Glutamatergic neuron (in vitro differentiated cells): ENCODE data around the gene RBM39. TPM values are rescaled to one million over a fixed set of nuclear protein-coding genes. Genes with fewer than 3 reads are reported as not detected.
"Not testable (repeated sequence)": the region's sequence is repeated elsewhere in the genome, so short reads cannot be mapped to it uniquely, and the experiment has no call there.

ENCODE experiments used
- DNase-seq: peaks from one replicate; pipeline ENCODE4 v3.0.0; 2022
- H3K27ac Mint-ChIP-seq: one replicate; pipeline ENCODE4 v1.8.0; 2020; ENCODE audit warnings: mild to moderate bottlenecking, mixed read lengths, inconsistent platforms; ENCODE audit not compliant: unreplicated experiment
- H3K27me3 Mint-ChIP-seq: one replicate; pipeline ENCODE4 v1.8.0; 2020; ENCODE audit warnings: mild to moderate bottlenecking, moderate library complexity, mixed read lengths, inconsistent platforms; ENCODE audit not compliant: unreplicated experiment
- H3K36me3 Mint-ChIP-seq: one replicate; pipeline ENCODE4 v1.8.0; 2020; ENCODE audit warnings: mild to moderate bottlenecking, mixed read lengths, inconsistent platforms; ENCODE audit not compliant: unreplicated experiment
- H3K4me1 Mint-ChIP-seq: one replicate; pipeline ENCODE4 v1.8.0; 2020; ENCODE audit warnings: mild to moderate bottlenecking, low read depth, mixed read lengths, inconsistent platforms; ENCODE audit not compliant: unreplicated experiment
- H3K4me3 Mint-ChIP-seq: one replicate; pipeline ENCODE4 v1.8.0; 2020; ENCODE audit warnings: mild to moderate bottlenecking, mixed read lengths, inconsistent platforms; ENCODE audit not compliant: unreplicated experiment
- H3K9me3 Mint-ChIP-seq: one replicate; pipeline ENCODE4 v1.8.0; 2020; ENCODE audit warnings: mild to moderate bottlenecking, moderate library complexity, mixed read lengths, inconsistent platforms; ENCODE audit not compliant: unreplicated experiment
- CTCF ChIP-seq: fragments of 200-600 bp; sonication (generic); IDR thresholded peaks from one replicate; pipeline ENCODE4 v1.5.0; 2021; ENCODE audit not compliant: partially characterized antibody, unreplicated experiment
- total RNA-seq: library from RNA; stranded (reverse); fragmentation: NEBNext Ultra II Directional; extraction: Animal tissue kit (Norgen Biotek cat#: 25700); gene quantifications from one replicate; pipeline ENCODE4 v1.2.1, GENCODE V29; 2021; ENCODE audit not compliant: unreplicated experiment

RBM39 gene
- total RNA-seq, 1 donor from 2014 or later = 358 TPM

DNA sequence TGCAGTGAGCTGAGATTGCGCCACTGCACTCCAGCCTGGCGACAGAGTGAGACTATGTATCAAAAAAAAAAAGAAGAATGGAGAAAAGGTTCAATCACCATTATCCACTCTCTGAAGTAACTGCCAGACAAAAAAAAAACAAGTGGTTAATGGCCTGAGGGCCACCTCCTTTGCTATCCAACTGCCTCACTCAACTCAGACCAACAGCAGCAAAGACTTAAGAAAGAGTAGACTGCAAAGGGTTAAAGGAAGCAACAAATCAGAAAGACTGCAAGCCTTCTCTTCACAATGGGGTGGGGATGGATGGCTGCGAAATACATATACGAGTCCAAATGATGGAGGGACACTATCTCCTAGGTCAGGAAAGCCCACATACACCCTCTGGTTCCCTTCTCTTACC lies 46.1 kb downstream of the RBM39 start:
- TF ChIP-seq CTCF = no peak
- H3K4me3 Mint-ChIP-seq = no peak overlapping the region
- peaks cover 5% of the 10 kb centered on the region for H3K9me3 Mint-ChIP-seq
- DNase-seq = no peak
- peaks cover 11% of the 10 kb centered on the region for H3K27me3 Mint-ChIP-seq
- H3K36me3 Mint-ChIP-seq = no peaks in the 10 kb centered on the region
- H3K27ac Mint-ChIP-seq = no peak overlapping the region
- peaks cover 17% of the 10 kb centered on the region for H3K4me1 Mint-ChIP-seq

GRCh38 chr20:35695245-35695749 lies 46.8 kb downstream of the RBM39 start:
- H3K4me3 Mint-ChIP-seq = no peak overlapping the region
- peaks cover 10% of the 10 kb centered on the region for H3K27me3 Mint-ChIP-seq
- H3K36me3 Mint-ChIP-seq = no peaks in the 10 kb centered on the region
- no peak overlapping the region for H3K27ac Mint-ChIP-seq
- H3K9me3 Mint-ChIP-seq = peaks cover 5% of the 10 kb centered on the region
- H3K4me1 Mint-ChIP-seq = peaks cover 16% of the 10 kb centered on the region
- DNase-seq = no peak
- no peak for TF ChIP-seq CTCF

GRCh38 chr20:35690265-35690664 lies 51.8 kb downstream of the RBM39 start:
- Mint-ChIP-seq H3K27ac (no peak overlapping the region), H3K27me3 (no peaks in the 10 kb centered on the region), H3K4me1 (no peaks in the 10 kb centered on the region), H3K4me3 (no peak overlapping the region), H3K9me3 (peaks cover 2% of the 10 kb centered on the region), H3K36me3 (peaks cover 7% of the 10 kb centered on the region)
- no peak for TF ChIP-seq CTCF
- no peak for DNase-seq

DNA sequence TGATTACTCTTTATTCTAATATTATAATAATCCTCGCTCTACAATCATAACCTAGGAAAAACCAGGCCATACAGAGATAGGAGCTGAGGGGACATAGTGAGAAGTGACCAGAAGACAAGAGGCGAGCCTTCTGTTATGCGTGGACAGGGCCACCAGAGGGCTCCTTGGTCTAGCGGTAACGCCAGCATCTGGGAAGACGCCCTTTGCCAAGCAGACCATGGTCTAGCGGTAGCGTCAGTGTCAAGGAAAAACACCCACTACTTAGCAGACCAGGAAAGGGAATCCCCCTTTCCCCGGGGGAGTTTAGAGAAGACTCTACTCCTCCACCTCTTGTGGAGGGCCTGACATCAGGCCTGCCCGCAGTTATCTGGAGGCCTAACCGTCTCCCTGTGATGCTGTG lies 55.2 kb downstream of the RBM39 start:
- H3K4me3 Mint-ChIP-seq, H3K4me1 Mint-ChIP-seq, H3K27me3 Mint-ChIP-seq, H3K36me3 Mint-ChIP-seq, H3K27ac Mint-ChIP-seq, H3K9me3 Mint-ChIP-seq: not testable (repeated sequence)
- DNase-seq = peak; percentile 29

GRCh38 chr20:35685368-35685767 lies 56.7 kb downstream of the RBM39 start:
- H3K9me3 Mint-ChIP-seq, H3K4me3 Mint-ChIP-seq, H3K36me3 Mint-ChIP-seq, H3K27ac Mint-ChIP-seq, DNase-seq, H3K27me3 Mint-ChIP-seq, H3K4me1 Mint-ChIP-seq: not testable (repeated sequence)

GRCh38 chr20:35681960-35682359 lies 60.1 kb downstream of the RBM39 start:
- Mint-ChIP-seq H3K4me3 (no peak overlapping the region), H3K4me1 (peaks cover 3% of the 10 kb centered on the region), H3K9me3 (no peaks in the 10 kb centered on the region), H3K27me3 (no peaks in the 10 kb centered on the region), H3K36me3 (no peaks in the 10 kb centered on the region), H3K27ac (no peak overlapping the region)
- no peak for DNase-seq
- TF ChIP-seq CTCF = no peak
